ENCODE measurements around the gene MMP28.

Gene MMP28

GRCh38 chr17:35716897-35717465 lies 78.5 kb downstream of the MMP28 start:
- DNase-seq: no peak

- DNase-seq: no peak
Measured at GRCh38 chr17:35716173-35716572, 79.3 kb downstream of the MMP28 start.

All from activated CD4-positive, alpha-beta T cell treated with anti-CD3 and anti-CD28 coated beads, Interleukin-2, Interleukin-6, amounts not matched to agents 100 ng/mL and 50 ng/mL, durations not matched to agents 16 hours and 8 hours (primary cell).